ENCODE data around the gene SERAC1.

The SERAC1 gene

GRCh38 chr6:158072083-158072721 is 95.9 kb downstream of the SERAC1 start:
- TF ChIP-seq FOXP2 (optimal IDR thresholded peaks at IDR 0.05; ENCODE audit: borderline replicate concordance, extremely low read depth, extremely low read length, insufficient read depth) (no peak), POLR2AphosphoS5 (IDR thresholded peaks at IDR 0.05; ENCODE audit: low read depth, low read length) (no peak), TAF1 (IDR thresholded peaks at IDR 0.05; ENCODE audit: borderline replicate concordance, insufficient read depth, low read length) (no peak), REST (IDR thresholded peaks at IDR 0.05; ENCODE audit: insufficient read depth in 1 of 2, low read depth in 2 of 2, low read length in 2 of 2) (no peak), SIN3A (IDR thresholded peaks at IDR 0.05; ENCODE audit: borderline replicate concordance, insufficient read depth, low read length) (no peak)

GRCh38 chr6:158071121-158072082 is 96.7 kb downstream of the SERAC1 start:
- TF ChIP-seq TAF1 (IDR thresholded peaks at IDR 0.05; ENCODE audit: borderline replicate concordance, insufficient read depth, low read length) (no peak), POLR2AphosphoS5 (IDR thresholded peaks at IDR 0.05; ENCODE audit: low read depth, low read length) (no peak), REST (IDR thresholded peaks at IDR 0.05; ENCODE audit: insufficient read depth in 1 of 2, low read depth in 2 of 2, low read length in 2 of 2) (no peak), FOXP2 (optimal IDR thresholded peaks at IDR 0.05; ENCODE audit: borderline replicate concordance, extremely low read depth, extremely low read length, insufficient read depth) (no peak), SIN3A (IDR thresholded peaks at IDR 0.05; ENCODE audit: borderline replicate concordance, insufficient read depth, low read length) (no peak)

GRCh38 chr6:158070513-158070912 is 97.5 kb downstream of the SERAC1 start:
- TF ChIP-seq REST (IDR thresholded peaks at IDR 0.05; ENCODE audit: insufficient read depth in 1 of 2, low read depth in 2 of 2, low read length in 2 of 2) (no peak), POLR2AphosphoS5 (IDR thresholded peaks at IDR 0.05; ENCODE audit: low read depth, low read length) (no peak), SIN3A (IDR thresholded peaks at IDR 0.05; ENCODE audit: borderline replicate concordance, insufficient read depth, low read length) (no peak), FOXP2 (optimal IDR thresholded peaks at IDR 0.05; ENCODE audit: borderline replicate concordance, extremely low read depth, extremely low read length, insufficient read depth) (no peak), TAF1 (IDR thresholded peaks at IDR 0.05; ENCODE audit: borderline replicate concordance, insufficient read depth, low read length) (no peak)

- TF ChIP-seq TAF1 (IDR thresholded peaks at IDR 0.05; ENCODE audit: borderline replicate concordance, insufficient read depth, low read length) (no peak), SIN3A (IDR thresholded peaks at IDR 0.05; ENCODE audit: borderline replicate concordance, insufficient read depth, low read length) (no peak), POLR2AphosphoS5 (IDR thresholded peaks at IDR 0.05; ENCODE audit: low read depth, low read length) (no peak), FOXP2 (optimal IDR thresholded peaks at IDR 0.05; ENCODE audit: borderline replicate concordance, extremely low read depth, extremely low read length, insufficient read depth) (no peak), REST (IDR thresholded peaks at IDR 0.05; ENCODE audit: insufficient read depth in 1 of 2, low read depth in 2 of 2, low read length in 2 of 2) (no peak)
Measured at GRCh38 chr6:158069800-158070195, 98.3 kb downstream of the SERAC1 start.

Measured in PFSK-1 (cell line).